H9 (cell line): ENCODE measurements around the gene VSX1. TPM values are rescaled to one million over a fixed set of nuclear protein-coding genes. Genes with fewer than 3 reads are reported as not detected.

Experiments
- DNase-seq: peaks from one replicate; pipeline ENCODE4 v3.0.0-alpha.2; 2017
- H2AFZ ChIP-seq: one replicate; pipeline ENCODE4 v1.6.1; 2013; ENCODE audit warnings: mild to moderate bottlenecking, low read length, control low read depth, moderate library complexity
- H2AK5ac ChIP-seq: 2 replicates; pipeline ENCODE4 v1.6.1; 2013; ENCODE audit warnings: low read length, control low read depth, mixed read lengths; ENCODE audit not compliant: insufficient read length
- H2BK120ac ChIP-seq: one replicate; pipeline ENCODE4 v1.6.1; 2013; ENCODE audit warnings: low read depth, mild to moderate bottlenecking, low read length, control low read depth, inconsistent platforms; ENCODE audit not compliant: poor library complexity, severe bottlenecking
- H2BK12ac ChIP-seq: 2 replicates; pipeline ENCODE4 v1.6.1; 2013; ENCODE audit warnings: low read length, control low read depth, mixed read lengths, low read depth; ENCODE audit not compliant: insufficient read length
- H2BK15ac ChIP-seq: 2 replicates; pipeline ENCODE4 v1.6.1; 2013; ENCODE audit warnings: low read depth, low read length, control low read depth
- H2BK20ac ChIP-seq: one replicate; pipeline ENCODE4 v1.6.1; 2013; ENCODE audit warnings: low read depth, mild to moderate bottlenecking, low read length, control low read depth, inconsistent platforms; ENCODE audit not compliant: poor library complexity, severe bottlenecking
- H2BK5ac ChIP-seq: 2 replicates; pipeline ENCODE4 v1.6.1; 2013; ENCODE audit warnings: low read length, control low read depth, mixed read lengths; ENCODE audit not compliant: insufficient read length
- H3K14ac ChIP-seq: 2 replicates; pipeline ENCODE4 v1.6.1; 2013; ENCODE audit warnings: low read length, control low read depth; ENCODE audit not compliant: insufficient read depth
- H3K18ac ChIP-seq: 2 replicates; pipeline ENCODE4 v1.6.1; 2013; ENCODE audit warnings: low read depth, mild to moderate bottlenecking, mixed read lengths, low read length, control low read depth; ENCODE audit not compliant: insufficient read length
- H3K23ac ChIP-seq: 2 replicates; pipeline ENCODE4 v1.6.1; 2013; ENCODE audit warnings: low read length, control low read depth, mixed read lengths, low read depth; ENCODE audit not compliant: insufficient read length
- H3K23me2 ChIP-seq: 2 replicates; pipeline ENCODE4 v1.6.1; 2013; ENCODE audit warnings: low read depth, mild to moderate bottlenecking, mixed read lengths, low read length, control low read depth; ENCODE audit not compliant: insufficient read length, poor library complexity, severe bottlenecking
- H3K27ac ChIP-seq: 2 replicates; pipeline ENCODE4 v1.5.1; 2013; ENCODE audit warnings: low read length, control low read depth, mixed read lengths, low read depth; ENCODE audit not compliant: insufficient read length
- H3K27me3 ChIP-seq: 2 replicates; pipeline ENCODE4 v1.6.1; 2013; ENCODE audit warnings: low read length, control low read depth, inconsistent platforms; ENCODE audit not compliant: insufficient read depth
- H3K4ac ChIP-seq: 2 replicates; pipeline ENCODE4 v1.6.1; 2013; ENCODE audit warnings: low read depth, mild to moderate bottlenecking, control low read depth, inconsistent platforms, low read length, moderate library complexity
- H3K4me1 ChIP-seq: 2 replicates; pipeline ENCODE4 v1.6.1; 2013; ENCODE audit warnings: low read length, control low read depth, inconsistent platforms; ENCODE audit not compliant: insufficient read depth
- H3K4me2 ChIP-seq: 2 replicates; pipeline ENCODE4 v1.6.1; 2013; ENCODE audit warnings: low read length, control low read depth, mixed read lengths; ENCODE audit not compliant: insufficient read length, insufficient read depth
- H3K56ac ChIP-seq: 2 replicates; pipeline ENCODE4 v1.6.1; 2013; ENCODE audit warnings: low read depth, mild to moderate bottlenecking, mixed read lengths, low read length, control low read depth; ENCODE audit not compliant: insufficient read length
- H3K79me1 ChIP-seq: 2 replicates; pipeline ENCODE4 v1.6.1; 2013; ENCODE audit warnings: low read depth, mild to moderate bottlenecking, moderate library complexity, low read length, control low read depth, inconsistent platforms; ENCODE audit not compliant: insufficient read depth, poor library complexity, severe bottlenecking
- H3K79me2 ChIP-seq: 2 replicates; pipeline ENCODE4 v1.6.1; 2013; ENCODE audit warnings: low read length, control low read depth, inconsistent platforms; ENCODE audit not compliant: insufficient read depth
- H3K9ac ChIP-seq: 2 replicates; pipeline ENCODE4 v1.6.1; 2013; ENCODE audit warnings: low read length, control low read depth, mixed read lengths; ENCODE audit not compliant: insufficient read length; ENCODE audit errors: extremely low read depth
- H3K9me3 ChIP-seq: one replicate; pipeline ENCODE4 v1.6.1; 2013; ENCODE audit warnings: low read depth, low read length, inconsistent platforms; ENCODE audit not compliant: control insufficient read depth
- H3T11ph ChIP-seq: one replicate; pipeline ENCODE4 v1.6.1; 2013; ENCODE audit warnings: mild to moderate bottlenecking, low read length, control low read depth, inconsistent platforms
- H4K20me1 ChIP-seq: one replicate; pipeline ENCODE4 v1.6.1; 2013; ENCODE audit not compliant: control insufficient read depth, insufficient read length, insufficient read depth
- H4K5ac ChIP-seq: 2 replicates; pipeline ENCODE4 v1.6.1; 2013; ENCODE audit warnings: low read depth, mild to moderate bottlenecking, mixed read lengths, low read length, control low read depth; ENCODE audit not compliant: insufficient read length
- H4K8ac ChIP-seq: replicated peaks from 2 replicates; pipeline ENCODE4 v1.6.1; 2013; ENCODE audit warnings: low read length, control low read depth, mixed read lengths, low read depth; ENCODE audit not compliant: insufficient read length
- H4K91ac ChIP-seq: 2 replicates; pipeline ENCODE4 v1.6.1; 2013; ENCODE audit warnings: low read depth, mild to moderate bottlenecking, moderate library complexity, mixed read lengths, low read length, control low read depth; ENCODE audit not compliant: insufficient read length
- H3K27ac Mint-ChIP-seq, 3 experiments: 2 replicates in 2 of 3; 3 replicates in 1 of 3; pipeline ENCODE4 v1.8.0; 2020 to 2021; ENCODE audit warnings: mixed read lengths in 3 of 3, mild to moderate bottlenecking in 1 of 3, moderate library complexity in 1 of 3
- H3K27me3 Mint-ChIP-seq: 2 replicates; pipeline ENCODE4 v1.8.0; 2021; ENCODE audit warnings: low read depth, mild to moderate bottlenecking, moderate library complexity, mixed read lengths
- H3K36me3 Mint-ChIP-seq, 3 experiments: 2 replicates in 2 of 3; 3 replicates in 1 of 3; pipeline ENCODE4 v1.8.0; 2020 to 2021; ENCODE audit warnings: low read depth in 3 of 3, mixed read lengths in 3 of 3; ENCODE audit not compliant: insufficient read depth in 1 of 3
- H3K4me1 Mint-ChIP-seq, 2 experiments: 2 replicates each; pipeline ENCODE4 v1.8.0; 2020; ENCODE audit warnings: mixed read lengths in 2 of 2
- H3K4me3 Mint-ChIP-seq, 2 experiments: 2 replicates in 1 of 2; 3 replicates in 1 of 2; pipeline ENCODE4 v1.8.0; 2020 to 2021; ENCODE audit warnings: mild to moderate bottlenecking in 2 of 2, mixed read lengths in 2 of 2, moderate library complexity in 1 of 2
- H3K9me3 Mint-ChIP-seq, 2 experiments: 2 replicates in 1 of 2; 3 replicates in 1 of 2; pipeline ENCODE4 v1.8.0; 2020; ENCODE audit warnings: mild to moderate bottlenecking in 2 of 2, mixed read lengths in 2 of 2, moderate library complexity in 1 of 2
- CTCF ChIP-seq: fragments of 200-600 bp; sonication (generic); conservative IDR thresholded peaks from 3 replicates; pipeline ENCODE4 v1.8.0; 2021; ENCODE audit warnings: antibody characterized with exemption, mild to moderate bottlenecking
- WGBS: extraction: QIAGEN DNeasy Blood & Tissue Kit; methylation state at CpG from one replicate; pipeline ENCODE4 v1.1.7; 2013; ENCODE audit warnings: missing lambda C conversion rate, low lambda C conversion rate, mixed read lengths; ENCODE audit not compliant: insufficient read length; ENCODE audit errors: extremely low coverage; 5-methylcytosine and 5-hydroxymethylcytosine counted together
- total RNA-seq: library from RNA; stranded (reverse); gene quantifications from 2 replicates; pipeline ENCODE4 v1.2.1, GENCODE V29; 2021

VSX1 gene
- total RNA-seq, 1 experiment from 2014 or later = not detected

DNA sequence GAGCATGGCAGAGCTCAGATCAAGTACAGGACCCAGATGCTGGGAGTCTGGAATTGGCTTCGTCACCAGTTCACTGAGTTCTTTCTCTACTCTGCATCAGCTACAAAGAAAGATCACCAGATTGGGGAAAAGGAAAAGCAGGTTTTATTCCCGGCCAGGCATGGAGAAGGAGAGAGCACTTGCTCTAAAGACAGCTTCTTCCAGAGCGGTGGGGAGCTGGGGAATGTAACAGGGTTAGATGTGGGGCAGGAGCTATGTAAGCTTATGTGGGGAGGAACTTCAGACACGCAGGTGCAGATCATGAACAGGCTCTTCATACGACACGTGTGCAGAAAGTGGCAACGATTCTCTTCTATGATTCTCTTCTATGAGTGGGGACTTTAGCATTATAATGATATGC is 19.1 kb downstream of the VSX1 start:
- no peak overlapping the region for H3K27ac Mint-ChIP-seq
- H3K4me3 Mint-ChIP-seq = no peak overlapping the region
- Histone ChIP-seq H4K8ac (no peak overlapping the region), H3K23ac (no peak overlapping the region), H3T11ph (no peak overlapping the region), H2BK5ac (no peak overlapping the region), H3K4ac (no peak overlapping the region), H3K56ac (no peak overlapping the region), H4K91ac (no peak overlapping the region), H3K9ac (no peak overlapping the region), H4K20me1 (peaks cover 2% of the 10 kb centered on the region), H3K18ac (no peak overlapping the region), H2AK5ac (no peak overlapping the region), H3K27ac (no peak overlapping the region), H3K4me1 (no peaks in the 10 kb centered on the region), H2BK20ac (no peak overlapping the region), H4K5ac (no peak overlapping the region), H2BK120ac (no peak overlapping the region), H2AFZ (no peak overlapping the region), H3K4me2 (no peak overlapping the region), H3K27me3 (peaks cover 21% of the 10 kb centered on the region; the same call in 1 of the 2 replicates), H3K79me1 (no peaks in the 10 kb centered on the region), H2BK15ac (no peak overlapping the region), H3K23me2 (peaks cover 11% of the 10 kb centered on the region), H3K79me2 (no peaks in the 10 kb centered on the region), H2BK12ac (no peak overlapping the region), H3K14ac (no peak overlapping the region), H3K9me3 (no peaks in the 10 kb centered on the region)
- WGBS = no CpG with 5 or more reads among the region's 7 CpGs
- no peak for DNase-seq
- no peaks in the 10 kb centered on the region; a peak in 1 of 5 replicates for H3K9me3 Mint-ChIP-seq
- peaks cover 84% of the 10 kb centered on the region for H3K27me3 Mint-ChIP-seq
- H3K4me1 Mint-ChIP-seq = peaks cover 7 to 12% of the 10 kb centered on the region in 2 experiments; a peak in 3 of 4 replicates
- TF ChIP-seq CTCF = no peak
- no peaks in the 10 kb centered on the region for H3K36me3 Mint-ChIP-seq
